Adrenal gland (tissue), 12 donors: ENCODE data around the gene TSPEAR. TPM values are rescaled to one million over a fixed set of nuclear protein-coding genes. Genes with fewer than 3 reads are reported as not detected.
A peak's percentile ranks its signal among the peaks of the same experiment; 100 is the strongest.

Source experiments
- DNase-seq, 7 donors: peaks; one replicate each; pipeline ENCODE4 v3.0.0-alpha.2; 2019 to 2020
- H3K27ac ChIP-seq, 5 donors: fragments of 200-600 bp; sonication (generic) in 4 of 5; 1 replicate in 3 of 5; 2 replicates in 2 of 5; pipeline versions ENCODE4 v1.5.1 to v1.8.0; 2016 to 2020; ENCODE audit warnings: mild to moderate bottlenecking in 1 of 5
- H3K27me3 ChIP-seq: fragments of 200-600 bp; 2 replicates; pipeline ENCODE4 v1.8.0; 2021
- H3K36me3 ChIP-seq, 2 donors: fragments of 200-600 bp; replicated peaks in 1 of 2; 1 replicate in 1 of 2; 2 replicates in 1 of 2; pipeline versions ENCODE4 v1.5.1 to v1.8.0; 2018 to 2022
- H3K4me1 ChIP-seq, 2 donors: fragments of 200-600 bp; replicated peaks in 1 of 2; 1 replicate in 1 of 2; 2 replicates in 1 of 2; pipeline versions ENCODE4 v1.5.1 to v1.8.0; 2018 to 2021
- H3K4me3 ChIP-seq, 4 donors: fragments of 200-600 bp; sonication (generic) in 3 of 4; one replicate each; pipeline ENCODE4 v1.5.1; 2016 to 2018
- H3K9me3 ChIP-seq, 3 donors: fragments of 200-600 bp; sonication (generic) in 1 of 3; replicated peaks in 1 of 3; 1 replicate in 2 of 3; 2 replicates in 1 of 3; pipeline versions ENCODE4 v1.5.1 to v1.8.0; 2016 to 2021
- CTCF ChIP-seq, 6 experiments: fragments of 450-650 bp in 4 of 6; fragments of 200-600 bp in 2 of 6; sonication (generic) in 1 of 6; IDR thresholded peaks; 1 replicate in 5 of 6; 2 replicates in 1 of 6; pipeline versions ENCODE4 v1.5.1 to v1.8.0; 2016 to 2021; ENCODE audit warnings: antibody characterized with exemption in 6 of 6, mild to moderate bottlenecking in 2 of 6, moderate library complexity in 1 of 6
- POLR2A ChIP-seq, 2 donors: fragments of 450-650 bp; IDR thresholded peaks; one replicate each; pipeline ENCODE4 v1.6.1; 2017; ENCODE audit warnings: antibody characterized with exemption in 2 of 2, mild to moderate bottlenecking in 2 of 2, moderate library complexity in 1 of 2
- WGBS, 4 donors: extraction: QIAGEN DNeasy Blood & Tissue Kit in 2 of 4; methylation state at CpG; one replicate each; pipeline versions ENCODE4 v1.1.5 to v1.1.7; 2013 to 2017; 5-methylcytosine and 5-hydroxymethylcytosine counted together
- intact Hi-C, 2 donors: fragments of 100-400 bp; cut with DNase I; formaldehyde crosslinking; loops; one replicate each; pipeline versions ENCODE4 v1.14.1 to v1.15.0; 2022 to 2023
- polyA plus RNA-seq, 3 donors: library from polyadenylated mRNA; stranded (reverse); fragments of 200-250 nt in 2 of 3; fragments of 350-450 nt in 1 of 3; fragmentation: Illumina TruSeq in 1 of 3; extraction: RNeasy Lipid Tissue Mini Kit (QIAGEN cat#74804) in 1 of 3; gene quantifications; one replicate each; pipeline ENCODE4 v1.2.3, GENCODE V29; 2013 to 2014
- total RNA-seq, 9 donors: library from RNA; depleted of rRNA in 4 of 9; stranded (reverse); fragments of >200 nt in 4 of 9; fragments of 120-200 nt in 1 of 9; fragmentation: NEBNext Ultra II Directional in 1 of 9; extraction: Animal tissue kit (Norgen Biotek cat#: 25700) in 1 of 9; gene quantifications; one replicate each; pipeline versions ENCODE4 v1.1.0 to v1.2.4, GENCODE V29; 2013 to 2023
- donor health status: healthy with polysubstance abuse.
- donor health status: Bipolar disorder and iron deficiency.
- donor health status: DM: yes; HTN: yes; CAD: no.
- donor health status: DM: no; HTN: no; CAD: no.
- donor health status: DM: no; HTN: no; CAD: no.
- donor health status: DM: yes; HTN: yes; CAD: no.

TSPEAR gene
- total and polyA plus RNA-seq, 12 donors: not detected

GRCh38 chr21:44544566-44544965 is 166.8 kb downstream of the TSPEAR start:
- H3K4me3 ChIP-seq: no peak overlapping the region
- H3K9me3 ChIP-seq: peaks cover 0 to 8% (median 0%) of the 10 kb centered on the region in 3 donors
- TF ChIP-seq POLR2A (IDR thresholded peaks at IDR 0.05) (no peak), CTCF (IDR thresholded peaks at IDR 0.05) (no peak)
- H3K36me3 ChIP-seq: no peaks in the 10 kb centered on the region
- H3K4me1 ChIP-seq: no peaks in the 10 kb centered on the region
- no peak overlapping the region for H3K27ac ChIP-seq
- WGBS, 4 donors: 71 to 76% (median 73%) methylated on average over 3 of the region's 3 CpGs
- DNase-seq: no peak
- intact Hi-C loops: no loop called here
- peaks cover 4% of the 10 kb centered on the region for H3K27me3 ChIP-seq

- intact Hi-C loops: no loop called here
- DNase-seq: no peak
- Histone ChIP-seq H3K4me3 (no peak overlapping the region), H3K9me3 (peaks cover 0 to 8% (median 0%) of the 10 kb centered on the region in 3 donors), H3K27ac (no peak overlapping the region), H3K27me3 (no peaks in the 10 kb centered on the region), H3K36me3 (no peaks in the 10 kb centered on the region), H3K4me1 (no peaks in the 10 kb centered on the region)
- no peak for TF ChIP-seq POLR2A (IDR thresholded peaks at IDR 0.05)
- TF ChIP-seq CTCF (IDR thresholded peaks at IDR 0.05): no peak
- WGBS, 4 donors: 76 to 95% (median 78%) methylated on average over 1 of the region's 1 CpG
Measured at GRCh38 chr21:44542716-44543115, 168.7 kb downstream of the TSPEAR start.

- no peaks in the 10 kb centered on the region for H3K27me3 ChIP-seq
- no peak overlapping the region for H3K4me3 ChIP-seq
- no peaks in the 10 kb centered on the region for H3K9me3 ChIP-seq
- intact Hi-C loops: no loop called here
- 72 to 80% (median 73%) methylated on average over 11 of the region's 11 CpGs for WGBS, 4 donors
- no peak overlapping the region for H3K27ac ChIP-seq
- no peak for TF ChIP-seq CTCF (IDR thresholded peaks at IDR 0.05)
- no peaks in the 10 kb centered on the region for H3K36me3 ChIP-seq
- peak in 1 of 7 donors; percentile 15 for DNase-seq
- no peaks in the 10 kb centered on the region for H3K4me1 ChIP-seq
Measured at GRCh38 chr21:44540741-44541288, 170.6 kb downstream of the TSPEAR start.

GRCh38 chr21:44539991-44540666 is 171.2 kb downstream of the TSPEAR start, which contains the start of gene KRTAP10-1:
KRTAP10-1 (minus strand) TSS chr21:44540195; CDS start chr21:44540150, 45 bp downstream.
- no peaks in the 10 kb centered on the region for H3K27me3 ChIP-seq
- intact Hi-C loops: no loop called here
- WGBS, 4 donors: 59 to 68% (median 67%) methylated on average over 5 to 21 of the region's 21 CpGs
- H3K36me3 ChIP-seq: no peaks in the 10 kb centered on the region
- peak in 1 of 7 donors; percentile 18 for DNase-seq
- no peaks in the 10 kb centered on the region for H3K4me1 ChIP-seq
- no peaks in the 10 kb centered on the region for H3K9me3 ChIP-seq
- no peak within 1 kb of the TSS for H3K27ac ChIP-seq
- no peak within 1 kb of the TSS for H3K4me3 ChIP-seq
- TF ChIP-seq CTCF (IDR thresholded peaks at IDR 0.05): no peak
- TF ChIP-seq POLR2A (IDR thresholded peaks at IDR 0.05): no peak
